ENCODE measurements around the gene ASB2. TPM values are rescaled to one million over a fixed set of nuclear protein-coding genes. Genes with fewer than 3 reads are reported as not detected.

ASB2 gene
- total and polyA plus RNA-seq, 2 of the 13 experiments (the other 11 are each of a cell fraction or from before 2014, with no cell fraction given): 0.82 to 4.1 TPM

DNA sequence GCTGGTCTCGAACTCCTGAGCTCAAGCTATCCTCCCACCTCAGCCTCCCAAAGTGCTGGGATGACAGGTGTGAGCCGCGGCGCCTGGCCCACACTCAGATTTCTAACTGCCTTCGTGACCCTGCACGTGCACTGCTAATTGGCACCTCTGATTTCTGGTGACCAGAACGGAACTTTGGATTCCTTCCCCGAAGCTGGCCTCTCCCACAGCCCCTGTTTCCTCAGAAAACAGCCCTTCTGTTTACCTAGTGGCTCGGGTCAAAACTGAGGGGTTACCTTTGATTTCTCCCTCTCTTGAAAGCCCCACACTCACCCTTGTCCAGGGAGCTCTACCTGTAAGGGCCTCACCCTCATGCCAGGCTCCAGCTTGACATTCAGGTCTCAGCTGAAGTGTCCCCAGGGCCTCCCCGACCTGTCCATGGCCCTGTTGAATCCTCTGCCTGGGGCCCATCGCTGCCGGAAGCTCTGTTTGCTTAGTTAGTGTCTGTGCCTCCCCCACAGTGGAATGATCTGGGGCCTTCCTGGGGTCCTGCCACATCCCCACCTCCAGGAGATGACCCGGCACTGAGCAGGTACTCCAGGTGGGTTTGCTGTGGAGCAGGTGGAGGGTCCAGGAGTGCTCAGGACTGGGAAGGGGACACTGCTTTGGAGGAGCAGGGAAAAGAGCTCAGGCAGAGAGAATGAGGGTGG, 73.6 kb downstream of the ASB2 start (continued):
- TF ChIP-seq SNAI1 (CRISPR knock-in tag; IDR thresholded peaks at IDR 0.05; ENCODE audit: borderline replicate concordance): no peak
- TF ChIP-seq KLF15 (CRISPR knock-in tag; IDR thresholded peaks at IDR 0.05; ENCODE audit: borderline replicate concordance): no peak
- TF ChIP-seq SMAD3 (CRISPR knock-in tag; IDR thresholded peaks at IDR 0.05): no peak
- TF ChIP-seq, protein P1, sequence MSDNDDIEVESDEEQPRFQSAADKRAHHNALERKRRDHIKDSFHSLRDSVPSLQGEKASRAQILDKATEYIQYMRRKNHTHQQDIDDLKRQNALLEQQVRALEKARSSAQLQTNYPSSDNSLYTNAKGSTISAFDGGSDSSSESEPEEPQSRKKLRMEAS (IDR thresholded peaks at IDR 0.05): peak; percentile 95
- no peak for TF ChIP-seq RAD21 (CRISPR knock-in tag; IDR thresholded peaks at IDR 0.05)
- peak; percentile 58 for TF ChIP-seq ZNF331 (CRISPR knock-in tag; IDR thresholded peaks at IDR 0.05)
- TF ChIP-seq ERF (CRISPR knock-in tag; IDR thresholded peaks at IDR 0.05): peak; percentile 51; the same call in 1 of the 2 replicates
- TF ChIP-seq NFE2 (CRISPR knock-in tag; IDR thresholded peaks at IDR 0.05): no peak
- TF ChIP-seq ESRRA (CRISPR knock-in tag; IDR thresholded peaks at IDR 0.05; ENCODE audit: low read depth): no peak
- TF ChIP-seq NAIF1 (CRISPR knock-in tag; IDR thresholded peaks at IDR 0.05; ENCODE audit: borderline replicate concordance): peak; percentile 74; the same call in 1 of the 2 replicates
- TF ChIP-seq EHMT2 (IDR thresholded peaks at IDR 0.05; ENCODE audit: borderline replicate concordance, low read depth, low read length): no peak
- 0 out of 2 replicates have a peak, but pooled peaks have one; percentile 53 for TF ChIP-seq HDAC1 (CRISPR knock-in tag; IDR thresholded peaks at IDR 0.05)
- no peak for TF ChIP-seq MBD4 (IDR thresholded peaks at IDR 0.05; ENCODE audit: borderline replicate concordance, low read length)
- TF ChIP-seq, protein P2, sequence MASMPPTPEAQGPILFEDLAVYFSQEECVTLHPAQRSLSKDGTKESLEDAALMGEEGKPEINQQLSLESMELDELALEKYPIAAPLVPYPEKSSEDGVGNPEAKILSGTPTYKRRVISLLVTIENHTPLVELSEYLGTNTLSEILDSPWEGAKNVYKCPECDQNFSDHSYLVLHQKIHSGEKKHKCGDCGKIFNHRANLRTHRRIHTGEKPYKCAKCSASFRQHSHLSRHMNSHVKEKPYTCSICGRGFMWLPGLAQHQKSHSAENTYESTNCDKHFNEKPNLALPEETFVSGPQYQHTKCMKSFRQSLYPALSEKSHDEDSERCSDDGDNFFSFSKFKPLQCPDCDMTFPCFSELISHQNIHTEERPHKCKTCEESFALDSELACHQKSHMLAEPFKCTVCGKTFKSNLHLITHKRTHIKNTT (CRISPR knock-in tag; IDR thresholded peaks at IDR 0.05): no peak
- TF ChIP-seq ZNF605 (CRISPR knock-in tag; IDR thresholded peaks at IDR 0.05): no peak; the same call in none of the 2 replicates
- TF ChIP-seq, protein P3, sequence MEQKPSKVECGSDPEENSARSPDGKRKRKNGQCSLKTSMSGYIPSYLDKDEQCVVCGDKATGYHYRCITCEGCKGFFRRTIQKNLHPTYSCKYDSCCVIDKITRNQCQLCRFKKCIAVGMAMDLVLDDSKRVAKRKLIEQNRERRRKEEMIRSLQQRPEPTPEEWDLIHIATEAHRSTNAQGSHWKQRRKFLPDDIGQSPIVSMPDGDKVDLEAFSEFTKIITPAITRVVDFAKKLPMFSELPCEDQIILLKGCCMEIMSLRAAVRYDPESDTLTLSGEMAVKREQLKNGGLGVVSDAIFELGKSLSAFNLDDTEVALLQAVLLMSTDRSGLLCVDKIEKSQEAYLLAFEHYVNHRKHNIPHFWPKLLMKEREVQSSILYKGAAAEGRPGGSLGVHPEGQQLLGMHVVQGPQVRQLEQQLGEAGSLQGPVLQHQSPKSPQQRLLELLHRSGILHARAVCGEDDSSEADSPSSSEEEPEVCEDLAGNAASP (CRISPR knock-in tag; IDR thresholded peaks at IDR 0.05; ENCODE audit: borderline replicate concordance): peak; percentile 69; the same call in 1 of the 2 replicates
- TF ChIP-seq ZFP90 (CRISPR knock-in tag; IDR thresholded peaks at IDR 0.05; ENCODE audit: borderline replicate concordance): no peak
- peak; percentile 91; the same call in 1 of the 2 replicates for TF ChIP-seq ZNF354B (CRISPR knock-in tag; IDR thresholded peaks at IDR 0.05)
- peak; percentile 91 for TF ChIP-seq ZEB1 (IDR thresholded peaks at IDR 0.05; ENCODE audit: insufficient replicate concordance, low read depth)
- TF ChIP-seq ZMYM3 (CRISPR knock-in tag; IDR thresholded peaks at IDR 0.05): peak; percentile 86
- TF ChIP-seq, protein P4, sequence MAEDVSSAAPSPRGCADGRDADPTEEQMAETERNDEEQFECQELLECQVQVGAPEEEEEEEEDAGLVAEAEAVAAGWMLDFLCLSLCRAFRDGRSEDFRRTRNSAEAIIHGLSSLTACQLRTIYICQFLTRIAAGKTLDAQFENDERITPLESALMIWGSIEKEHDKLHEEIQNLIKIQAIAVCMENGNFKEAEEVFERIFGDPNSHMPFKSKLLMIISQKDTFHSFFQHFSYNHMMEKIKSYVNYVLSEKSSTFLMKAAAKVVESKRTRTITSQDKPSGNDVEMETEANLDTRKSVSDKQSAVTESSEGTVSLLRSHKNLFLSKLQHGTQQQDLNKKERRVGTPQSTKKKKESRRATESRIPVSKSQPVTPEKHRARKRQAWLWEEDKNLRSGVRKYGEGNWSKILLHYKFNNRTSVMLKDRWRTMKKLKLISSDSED (CRISPR knock-in tag; IDR thresholded peaks at IDR 0.05): no peak
- TF ChIP-seq ZNF451 (CRISPR knock-in tag; IDR thresholded peaks at IDR 0.05): peak; percentile 63; the same call in 1 of the 2 replicates
- TF ChIP-seq, protein P5, sequence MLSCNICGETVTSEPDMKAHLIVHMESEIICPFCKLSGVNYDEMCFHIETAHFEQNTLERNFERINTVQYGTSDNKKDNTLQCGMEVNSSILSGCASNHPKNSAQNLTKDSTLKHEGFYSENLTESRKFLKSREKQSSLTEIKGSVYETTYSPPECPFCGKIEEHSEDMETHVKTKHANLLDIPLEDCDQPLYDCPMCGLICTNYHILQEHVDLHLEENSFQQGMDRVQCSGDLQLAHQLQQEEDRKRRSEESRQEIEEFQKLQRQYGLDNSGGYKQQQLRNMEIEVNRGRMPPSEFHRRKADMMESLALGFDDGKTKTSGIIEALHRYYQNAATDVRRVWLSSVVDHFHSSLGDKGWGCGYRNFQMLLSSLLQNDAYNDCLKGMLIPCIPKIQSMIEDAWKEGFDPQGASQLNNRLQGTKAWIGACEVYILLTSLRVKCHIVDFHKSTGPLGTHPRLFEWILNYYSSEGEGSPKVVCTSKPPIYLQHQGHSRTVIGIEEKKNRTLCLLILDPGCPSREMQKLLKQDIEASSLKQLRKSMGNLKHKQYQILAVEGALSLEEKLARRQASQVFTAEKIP (CRISPR knock-in tag; IDR thresholded peaks at IDR 0.05; ENCODE audit: borderline replicate concordance): no peak
- TF ChIP-seq, protein P6, sequence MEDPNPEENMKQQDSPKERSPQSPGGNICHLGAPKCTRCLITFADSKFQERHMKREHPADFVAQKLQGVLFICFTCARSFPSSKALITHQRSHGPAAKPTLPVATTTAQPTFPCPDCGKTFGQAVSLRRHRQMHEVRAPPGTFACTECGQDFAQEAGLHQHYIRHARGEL (CRISPR knock-in tag; IDR thresholded peaks at IDR 0.05): no peak
- 0 out of 2 replicates have a peak, but pooled peaks have one; percentile 11 for TF ChIP-seq ZNF678 (CRISPR knock-in tag; IDR thresholded peaks at IDR 0.05)
